Lung (tissue), 12 donors: ENCODE data around the gene C5orf58. TPM values are rescaled to one million over a fixed set of nuclear protein-coding genes. Genes with fewer than 3 reads are reported as not detected.

ENCODE experiments used
- ATAC-seq: fragments of 200-7000 bp; cut with Tn5 transposase; one replicate; pipeline ENCODE4 v1.9.1; 2020; ENCODE audit warnings: moderate number of reproducible peaks; ENCODE audit not compliant: insufficient read depth, low FRiP score
- DNase-seq, 3 donors: peaks; one replicate each; pipeline ENCODE4 v3.0.0-alpha.2; 2013 to 2017
- H3K27ac ChIP-seq, 2 donors: one replicate each; pipeline ENCODE4 v1.5.1; 2013; ENCODE audit warnings: mild to moderate bottlenecking in 2 of 2, moderate library complexity in 2 of 2, control low read depth in 1 of 2, inconsistent platforms in 1 of 2, low read depth in 1 of 2, low read length in 1 of 2
- H3K27me3 ChIP-seq, 3 donors: one replicate each; pipeline ENCODE4 v1.5.1; 2013; ENCODE audit warnings: low read length in 2 of 3; ENCODE audit not compliant: control insufficient read depth in 3 of 3, insufficient read depth in 3 of 3
- H3K36me3 ChIP-seq, 4 donors: one replicate each; pipeline ENCODE4 v1.5.1; 2013; ENCODE audit warnings: low read length in 4 of 4, mild to moderate bottlenecking in 1 of 4, moderate library complexity in 1 of 4; ENCODE audit not compliant: control insufficient read depth in 4 of 4, insufficient read depth in 4 of 4
- H3K4me1 ChIP-seq, 5 donors: one replicate each; pipeline ENCODE4 v1.5.1; 2013; ENCODE audit warnings: low read length in 5 of 5, mild to moderate bottlenecking in 2 of 5, moderate library complexity in 1 of 5; ENCODE audit not compliant: control insufficient read depth in 5 of 5, insufficient read depth in 5 of 5
- H3K4me3 ChIP-seq: one replicate; pipeline ENCODE4 v1.5.1; 2013; ENCODE audit warnings: mild to moderate bottlenecking, control low read depth, moderate library complexity
- H3K9ac ChIP-seq, 2 donors: one replicate each; pipeline ENCODE4 v1.5.1; 2013; ENCODE audit warnings: low read length in 2 of 2, control low read depth in 1 of 2; ENCODE audit not compliant: insufficient read depth in 1 of 2
- H3K9me3 ChIP-seq, 4 donors: one replicate each; pipeline ENCODE4 v1.5.1; 2013; ENCODE audit warnings: low read length in 3 of 4, mild to moderate bottlenecking in 1 of 4, moderate library complexity in 1 of 4; ENCODE audit not compliant: control insufficient read depth in 4 of 4, insufficient read depth in 3 of 4
- CTCF ChIP-seq: IDR thresholded peaks from 2 replicates; pipeline ENCODE4 v1.5.1; 2012; ENCODE audit warnings: mild to moderate bottlenecking; ENCODE audit errors: control extremely low read depth, extremely low read depth
- WGBS, 2 donors: extraction: QIAGEN DNeasy Blood & Tissue Kit; methylation state at CpG; one replicate each; pipeline ENCODE4 v1.1.7; 2013; 5-methylcytosine and 5-hydroxymethylcytosine counted together
- polyA plus RNA-seq, 2 donors: library from polyadenylated mRNA; stranded (reverse); fragments of 200-250 nt; gene quantifications; one replicate each; pipeline ENCODE4 v1.2.1, GENCODE V29; 2013
- total RNA-seq, 2 donors: library from RNA; depleted of rRNA in 1 of 2; stranded (reverse); fragments of >200 nt in 1 of 2; gene quantifications; one replicate each; pipeline ENCODE4 v1.2.1, GENCODE V29; 2014 to 2021
- donor health status: control.
- donor health status: control.
- donor health status: Bipolar disorder and iron deficiency.
- donor health status: healthy.
- donor health status: DM: yes; HTN: yes; CAD: no.

Gene C5orf58
- total and polyA plus RNA-seq, 4 donors, result 0.05 TPM; not detected in 3

GRCh38 chr5:170225326-170226128 lies 7.3 kb upstream of the C5orf58 start:
- Histone ChIP-seq H3K9me3 (no peaks in the 10 kb centered on the region), H3K4me1 (peaks cover 0 to 37% (median 2%) of the 10 kb centered on the region in 5 donors), H3K9ac (no peak overlapping the region), H3K27me3 (no peaks in the 10 kb centered on the region), H3K4me3 (no peak overlapping the region), H3K36me3 (no peaks in the 10 kb centered on the region), H3K27ac (no peak overlapping the region)
- WGBS, 2 donors, result 63% methylated on average over 7 of the region's 7 CpGs
- DNase-seq (peak; percentile 78 to 89 (median 87)), ATAC-seq (peak; percentile 89)
- peak; percentile 65 for TF ChIP-seq CTCF

GRCh38 chr5:170226129-170226615 lies 6.6 kb upstream of the C5orf58 start:
- no peak overlapping the region for H3K4me3 ChIP-seq
- TF ChIP-seq CTCF, result no peak

GRCh38 chr5:170226661-170227060 lies 6.1 kb upstream of the C5orf58 start:
- no peak for ATAC-seq

More at GRCh38 chr5:170226129-170226615, 6.6 kb upstream of the C5orf58 start:
- 87 to 91% methylated on average over 9 of the region's 9 CpGs for WGBS, 2 donors
- H3K4me1 ChIP-seq, result peaks cover 0 to 35% (median 2%) of the 10 kb centered on the region in 5 donors
- H3K36me3 ChIP-seq, result no peaks in the 10 kb centered on the region
- ATAC-seq (no peak), DNase-seq (no peak)
- H3K9ac ChIP-seq, result no peak overlapping the region
- no peak overlapping the region for H3K27ac ChIP-seq
- no peaks in the 10 kb centered on the region for H3K9me3 ChIP-seq
- no peaks in the 10 kb centered on the region for H3K27me3 ChIP-seq

More at GRCh38 chr5:170226661-170227060, 6.1 kb upstream of the C5orf58 start:
- H3K27me3 ChIP-seq, result no peaks in the 10 kb centered on the region
- H3K36me3 ChIP-seq, result no peaks in the 10 kb centered on the region
- no peaks in the 10 kb centered on the region for H3K9me3 ChIP-seq
- DNase-seq, result no peak
- no peak overlapping the region for H3K9ac ChIP-seq
- no peak overlapping the region for H3K27ac ChIP-seq
- no peak for TF ChIP-seq CTCF
- H3K4me3 ChIP-seq, result no peak overlapping the region
- peaks cover 0 to 30% (median 2%) of the 10 kb centered on the region in 5 donors for H3K4me1 ChIP-seq
- WGBS, 2 donors, result 74 to 77% methylated on average over 2 of the region's 2 CpGs
